Sigmoid colon (tissue), 7 donors: ENCODE measurements around the gene PJA1. TPM values are rescaled to one million over a fixed set of nuclear protein-coding genes. Genes with fewer than 3 reads are reported as not detected.
A peak's percentile ranks its signal among the peaks of the same experiment; 100 is the strongest.

Experiments used
- DNase-seq: peaks from one replicate; pipeline ENCODE4 v3.0.0-alpha.2; 2019
- H3K27ac ChIP-seq, 4 donors: fragments of 200-600 bp; sonication (generic); one replicate each; pipeline ENCODE4 v1.5.1; 2016 to 2019; ENCODE audit warnings: mild to moderate bottlenecking in 1 of 4
- H3K27me3 ChIP-seq, 3 donors: fragments of 200-600 bp; sonication (generic); one replicate each; pipeline ENCODE4 v1.5.1; 2019; ENCODE audit warnings: mild to moderate bottlenecking in 1 of 3
- H3K36me3 ChIP-seq, 4 donors: fragments of 200-600 bp; sonication (generic); one replicate each; pipeline ENCODE4 v1.5.1; 2016 to 2019
- H3K4me1 ChIP-seq, 4 donors: fragments of 200-600 bp; sonication (generic); one replicate each; pipeline ENCODE4 v1.5.1; 2017 to 2019
- H3K4me3 ChIP-seq, 4 donors: fragments of 200-600 bp; sonication (generic); one replicate each; pipeline ENCODE4 v1.5.1; 2017 to 2019; ENCODE audit warnings: mild to moderate bottlenecking in 2 of 4, moderate library complexity in 1 of 4
- H3K9me3 ChIP-seq, 4 donors: fragments of 200-600 bp in 3 of 4; sonication (generic) in 3 of 4; one replicate each; pipeline versions ENCODE4 v1.5.1 to v1.6.1; 2013 to 2019
- EP300 ChIP-seq, 4 donors: sonication (generic); formaldehyde crosslinking; IDR thresholded peaks; one replicate each; pipeline ENCODE4 v1.6.1; 2017; ENCODE audit warnings: antibody characterized with exemption in 4 of 4
- POLR2A ChIP-seq, 2 donors: fragments of 450-650 bp; IDR thresholded peaks; one replicate each; pipeline ENCODE4 v1.6.1; 2016; ENCODE audit warnings: antibody characterized with exemption in 2 of 2, mild to moderate bottlenecking in 2 of 2, moderate library complexity in 2 of 2
- POLR2AphosphoS5 ChIP-seq, 4 donors: sonication (generic); formaldehyde crosslinking; IDR thresholded peaks; one replicate each; pipeline ENCODE4 v1.6.1; 2017; ENCODE audit warnings: antibody characterized with exemption in 4 of 4
- WGBS, 2 donors: extraction: QIAGEN DNeasy Blood & Tissue Kit; methylation state at CpG; one replicate each; pipeline ENCODE4 v1.1.7; 2013; 5-methylcytosine and 5-hydroxymethylcytosine counted together
- intact Hi-C: fragments of 100-400 bp; cut with DNase I; formaldehyde crosslinking; loops from one replicate; pipeline ENCODE4 v1.15.1; 2023
- polyA plus RNA-seq, 3 donors: library from polyadenylated mRNA; stranded (reverse); fragments of 200-250 nt; gene quantifications; one replicate each; pipeline ENCODE4 v1.2.3, GENCODE V29; 2013
- total RNA-seq, 4 donors: library from RNA; depleted of rRNA; stranded (reverse); fragments of >200 nt; gene quantifications; one replicate each; pipeline ENCODE4 v1.1.0, GENCODE V29; 2016
- TF ChIP-seq, protein P1 (sequence below), 4 experiments: fragments of 450-650 bp in 3 of 4; fragments of 200-600 bp in 1 of 4; IDR thresholded peaks; one replicate each; pipeline ENCODE4 v1.5.1; 2016 to 2019; ENCODE audit warnings: antibody characterized with exemption in 4 of 4, mild to moderate bottlenecking in 3 of 4, moderate library complexity in 2 of 4
- donor health status: healthy with polysubstance abuse.
- donor health status: Bipolar disorder and iron deficiency.
- donor health status: healthy.

PJA1 gene
- total and polyA plus RNA-seq, 7 donors, result 5.3 to 21.8 (median 17.0) TPM

DNA sequence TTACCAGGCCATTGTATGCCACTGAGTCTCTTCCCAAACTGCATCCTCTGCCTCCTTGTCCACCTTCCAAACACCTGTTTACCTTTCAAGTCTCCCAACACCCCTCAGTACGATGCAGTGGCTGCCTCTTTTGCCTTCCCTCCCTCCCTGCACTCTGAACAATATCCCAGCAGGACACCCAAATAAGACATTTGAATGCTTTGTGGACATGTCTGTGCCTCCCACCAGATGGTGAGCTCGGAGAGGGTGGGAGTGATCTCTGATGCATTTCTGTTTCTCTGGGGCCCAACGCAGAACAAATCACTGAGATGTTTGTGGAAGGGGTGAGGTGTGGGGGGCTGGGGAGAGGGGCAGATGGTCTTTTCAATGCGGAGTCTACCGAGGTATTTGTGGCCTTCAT, 33.4 kb downstream of the PJA1 start:
- Histone ChIP-seq H3K27me3 (no peaks in the 10 kb centered on the region), H3K27ac (no peak overlapping the region), H3K9me3 (no peaks in the 10 kb centered on the region), H3K36me3 (no peaks in the 10 kb centered on the region), H3K4me3 (no peak overlapping the region), H3K4me1 (peaks cover 0 to 16% (median 5%) of the 10 kb centered on the region in 4 donors)
- no peak for TF ChIP-seq EP300 (IDR thresholded peaks at IDR 0.05)
- no peak for TF ChIP-seq POLR2AphosphoS5 (IDR thresholded peaks at IDR 0.05)
- no peak for TF ChIP-seq POLR2A (IDR thresholded peaks at IDR 0.05)
- TF ChIP-seq, protein P1, sequence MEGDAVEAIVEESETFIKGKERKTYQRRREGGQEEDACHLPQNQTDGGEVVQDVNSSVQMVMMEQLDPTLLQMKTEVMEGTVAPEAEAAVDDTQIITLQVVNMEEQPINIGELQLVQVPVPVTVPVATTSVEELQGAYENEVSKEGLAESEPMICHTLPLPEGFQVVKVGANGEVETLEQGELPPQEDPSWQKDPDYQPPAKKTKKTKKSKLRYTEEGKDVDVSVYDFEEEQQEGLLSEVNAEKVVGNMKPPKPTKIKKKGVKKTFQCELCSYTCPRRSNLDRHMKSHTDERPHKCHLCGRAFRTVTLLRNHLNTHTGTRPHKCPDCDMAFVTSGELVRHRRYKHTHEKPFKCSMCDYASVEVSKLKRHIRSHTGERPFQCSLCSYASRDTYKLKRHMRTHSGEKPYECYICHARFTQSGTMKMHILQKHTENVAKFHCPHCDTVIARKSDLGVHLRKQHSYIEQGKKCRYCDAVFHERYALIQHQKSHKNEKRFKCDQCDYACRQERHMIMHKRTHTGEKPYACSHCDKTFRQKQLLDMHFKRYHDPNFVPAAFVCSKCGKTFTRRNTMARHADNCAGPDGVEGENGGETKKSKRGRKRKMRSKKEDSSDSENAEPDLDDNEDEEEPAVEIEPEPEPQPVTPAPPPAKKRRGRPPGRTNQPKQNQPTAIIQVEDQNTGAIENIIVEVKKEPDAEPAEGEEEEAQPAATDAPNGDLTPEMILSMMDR (IDR thresholded peaks at IDR 0.05), result no peak
- intact Hi-C loops, result loop anchor here (10.0 kb wide), 1 partner anchor 237 kb away; no protein-coding TSS in a partner anchor
- 81 to 85% methylated on average over 5 of the region's 5 CpGs for WGBS, 2 donors
- DNase-seq, result no peak

DNA sequence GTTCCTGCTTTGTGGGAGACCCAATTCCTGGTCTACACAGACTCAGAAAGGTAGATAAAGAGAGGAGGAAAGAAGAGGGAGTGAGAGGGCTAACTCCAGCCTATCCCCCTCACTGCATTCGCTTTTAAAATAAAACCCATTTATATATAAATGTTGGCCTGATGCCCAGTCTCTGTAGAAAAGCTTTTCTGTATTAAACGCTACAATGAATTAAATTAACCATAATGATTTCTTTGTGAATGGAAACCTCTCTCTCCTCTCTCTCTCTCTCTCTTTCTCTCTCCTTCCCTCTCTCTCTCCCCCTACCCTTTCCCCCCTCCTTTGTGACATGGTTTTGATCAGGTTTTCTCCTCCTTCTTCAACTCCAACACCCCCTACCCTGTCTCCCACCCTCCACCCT, 34.8 kb downstream of the PJA1 start:
- Histone ChIP-seq H3K9me3 (no peaks in the 10 kb centered on the region), H3K4me1 (peaks cover 0 to 11% (median 5%) of the 10 kb centered on the region in 4 donors), H3K4me3 (no peak overlapping the region), H3K36me3 (no peaks in the 10 kb centered on the region), H3K27ac (no peak overlapping the region), H3K27me3 (no peaks in the 10 kb centered on the region)
- intact Hi-C loops, result loop anchor here (10.0 kb wide), 1 partner anchor 236 kb away; no protein-coding TSS in a partner anchor
- no peak for TF ChIP-seq POLR2AphosphoS5 (IDR thresholded peaks at IDR 0.05)
- TF ChIP-seq POLR2A (IDR thresholded peaks at IDR 0.05), result no peak
- TF ChIP-seq, protein P1 (IDR thresholded peaks at IDR 0.05), result no peak
- no peak for TF ChIP-seq EP300 (IDR thresholded peaks at IDR 0.05)
- WGBS, 2 donors, result 68 to 73% methylated on average over 2 of the region's 2 CpGs
- DNase-seq, result no peak

DNA sequence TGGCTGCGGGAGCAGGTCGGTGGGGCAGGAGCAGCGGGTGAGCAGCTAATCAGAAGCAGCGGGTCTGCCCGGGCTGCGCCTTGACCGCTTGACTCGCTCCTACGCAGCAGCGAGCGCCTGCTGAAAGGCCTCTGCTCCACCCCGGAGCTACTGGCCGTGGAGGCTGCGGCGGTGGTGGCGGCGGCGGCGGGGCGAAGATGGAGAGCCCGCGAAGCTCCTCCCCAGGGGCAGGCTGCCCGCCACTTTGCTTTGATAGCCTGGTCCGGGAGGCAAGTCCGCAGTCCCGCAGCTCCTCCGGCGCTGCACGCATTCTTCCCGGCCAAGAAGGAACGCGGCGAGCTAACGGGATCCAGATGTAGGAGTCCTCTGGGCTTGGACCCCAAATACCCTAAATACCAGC, 36.7 kb downstream of the PJA1 start:
- DNase-seq, result no peak
- intact Hi-C loops, result no loop called here

DNA sequence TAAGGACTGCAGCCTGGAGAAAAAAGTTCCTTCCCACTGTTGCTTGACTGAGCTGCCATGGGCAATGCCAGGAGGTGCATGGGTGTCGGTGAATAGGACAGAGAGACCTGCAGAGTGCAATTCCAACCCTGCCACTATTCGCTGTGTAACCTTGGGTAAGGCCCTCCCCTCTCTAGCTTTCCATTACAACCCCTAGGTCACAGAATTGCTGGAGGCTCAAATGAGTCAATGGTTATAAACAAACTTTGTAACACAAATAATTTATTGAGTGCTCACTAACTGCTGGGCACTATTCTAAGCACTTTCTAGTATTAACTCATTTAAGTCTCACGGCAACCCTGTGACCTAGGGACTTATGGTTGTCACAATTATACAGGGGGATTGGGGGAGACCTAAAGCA, 37.8 kb downstream of the PJA1 start:
- DNase-seq, result no peak
- Histone ChIP-seq H3K36me3 (no peaks in the 10 kb centered on the region), H3K4me3 (no peak overlapping the region), H3K4me1 (peaks cover 0 to 6% (median 4%) of the 10 kb centered on the region in 4 donors), H3K9me3 (no peaks in the 10 kb centered on the region), H3K27ac (no peak overlapping the region), H3K27me3 (no peaks in the 10 kb centered on the region)
- 90 to 91% methylated on average over 3 of the region's 3 CpGs for WGBS, 2 donors
- no peak for TF ChIP-seq POLR2A (IDR thresholded peaks at IDR 0.05)
- no peak for TF ChIP-seq EP300 (IDR thresholded peaks at IDR 0.05)
- TF ChIP-seq, protein P1 (IDR thresholded peaks at IDR 0.05), result no peak
- intact Hi-C loops, result no loop called here

More for the DNA sequence above, 36.7 kb downstream of the PJA1 start:
- no peak for TF ChIP-seq EP300 (IDR thresholded peaks at IDR 0.05)
- TF ChIP-seq, protein P1 (IDR thresholded peaks at IDR 0.05), result no peak
- no peak for TF ChIP-seq POLR2A (IDR thresholded peaks at IDR 0.05)
- TF ChIP-seq POLR2AphosphoS5 (IDR thresholded peaks at IDR 0.05), result no peak
- Histone ChIP-seq H3K9me3 (no peaks in the 10 kb centered on the region), H3K4me3 (peak overlapping the region in 3 of 4 donors; percentile 22 to 32 (median 27)), H3K36me3 (no peaks in the 10 kb centered on the region), H3K4me1 (peaks cover 0 to 6% (median 4%) of the 10 kb centered on the region in 4 donors), H3K27ac (peak overlapping the region in 3 of 4 donors; percentile 12 to 57 (median 52)), H3K27me3 (no peaks in the 10 kb centered on the region)
- WGBS, 2 donors, result 9 to 12% methylated on average over 34 of the region's 34 CpGs

DNA sequence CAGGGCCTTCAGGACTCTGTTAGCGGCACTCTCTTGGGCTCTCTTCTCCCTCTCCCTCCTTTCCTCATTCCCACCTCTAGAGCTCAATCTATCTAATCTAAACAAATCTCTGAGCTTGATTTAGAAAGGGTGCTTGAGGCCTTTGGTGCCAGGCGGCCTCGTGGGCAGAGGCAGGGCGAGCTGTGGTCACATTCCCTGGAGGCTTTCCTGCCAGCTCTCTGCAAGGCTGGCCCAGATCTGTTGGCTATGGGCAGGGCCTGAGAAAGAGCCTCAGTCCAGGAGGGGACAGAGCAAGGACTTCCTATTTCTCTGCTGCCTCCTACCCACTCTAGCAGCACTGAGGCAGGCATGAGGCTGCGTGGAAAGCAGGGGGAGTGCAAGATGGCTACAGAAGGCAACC, 38.6 kb downstream of the PJA1 start:
- intact Hi-C loops, result no loop called here
- TF ChIP-seq POLR2A (IDR thresholded peaks at IDR 0.05), result no peak
- no peak for TF ChIP-seq EP300 (IDR thresholded peaks at IDR 0.05)
- TF ChIP-seq, protein P1 (IDR thresholded peaks at IDR 0.05), result no peak
- TF ChIP-seq POLR2AphosphoS5 (IDR thresholded peaks at IDR 0.05), result no peak
- H3K9me3 ChIP-seq, result no peaks in the 10 kb centered on the region
- 82 to 83% methylated on average over 5 of the region's 5 CpGs for WGBS, 2 donors
- H3K36me3 ChIP-seq, result no peaks in the 10 kb centered on the region
- no peak overlapping the region for H3K27ac ChIP-seq
- no peaks in the 10 kb centered on the region for H3K27me3 ChIP-seq
- no peak for DNase-seq
- H3K4me3 ChIP-seq, result no peak overlapping the region
- peaks cover 0 to 6% (median 4%) of the 10 kb centered on the region in 4 donors for H3K4me1 ChIP-seq
